ENCODE results near the gene CD52. TPM values are rescaled to one million over a fixed set of nuclear protein-coding genes. Genes with fewer than 3 reads are reported as not detected.
A peak's percentile ranks its signal among the peaks of the same experiment; 100 is the strongest.

The CD52 gene
- total RNA-seq, 1 experiment from 2014 or later = 2.0 TPM

DNA sequence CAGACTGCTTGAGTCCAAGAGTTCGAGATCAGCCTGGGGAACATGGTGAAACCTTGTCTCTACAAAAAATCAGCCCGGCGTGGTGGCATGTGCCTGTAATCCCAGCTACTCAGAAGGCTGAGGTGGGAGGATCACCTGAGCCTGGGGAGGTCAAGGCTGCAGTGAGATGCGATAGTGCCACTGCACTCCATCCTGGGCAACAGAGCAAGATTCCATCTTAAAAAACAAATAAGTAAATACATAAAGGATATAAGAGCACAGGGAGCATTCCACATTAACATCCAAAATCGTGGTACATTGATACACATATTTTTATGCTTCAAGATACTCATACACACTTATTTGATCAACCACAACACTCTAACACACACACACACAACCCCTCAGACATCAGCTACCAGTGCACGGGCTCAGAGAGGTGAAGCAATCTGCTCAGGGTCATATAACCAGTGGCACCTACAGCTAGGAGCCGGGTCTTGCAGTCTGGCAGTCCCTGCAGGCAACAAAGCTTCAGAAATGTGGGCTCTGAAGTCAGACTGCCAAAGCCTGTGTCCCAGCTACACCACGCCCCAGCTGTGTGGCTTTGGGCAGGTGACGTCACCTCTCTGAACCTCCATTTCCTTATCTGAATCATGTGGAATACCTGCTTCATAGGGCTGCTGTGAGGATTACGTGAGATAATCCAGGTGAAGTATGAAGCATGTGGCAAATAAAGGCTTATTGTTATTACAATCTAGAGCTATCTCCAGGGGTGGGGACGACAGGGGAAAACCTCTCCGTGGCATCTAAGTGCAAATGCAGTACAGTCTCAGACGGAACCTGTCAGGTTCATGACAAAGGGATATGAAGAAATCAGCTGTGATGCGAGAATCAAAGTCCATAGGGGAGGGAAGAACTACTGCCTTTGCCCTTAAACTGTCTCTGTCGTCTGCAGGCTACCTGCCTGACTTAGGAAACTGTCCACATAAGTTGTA lies 40.9 kb downstream of the CD52 start:
- CTCF ChIA-PET = interaction anchor here (1.1 to 2.5 kb wide), 2 partner anchors 73 to 83 kb away, joined by 3 to 11 read pairs; no protein-coding TSS in a partner anchor
- H3K4me1 ChIP-seq (ENCODE audit: control insufficient read depth in 1 of 2, insufficient read depth in 2 of 2, low read length in 2 of 2) = peaks cover 29 to 57% of the 10 kb centered on the region in 2 experiments
- peak overlapping the region; percentile 62 for H2AFZ ChIP-seq (ENCODE audit: low read depth, low read length, poor library complexity, severe bottlenecking)

DNA sequence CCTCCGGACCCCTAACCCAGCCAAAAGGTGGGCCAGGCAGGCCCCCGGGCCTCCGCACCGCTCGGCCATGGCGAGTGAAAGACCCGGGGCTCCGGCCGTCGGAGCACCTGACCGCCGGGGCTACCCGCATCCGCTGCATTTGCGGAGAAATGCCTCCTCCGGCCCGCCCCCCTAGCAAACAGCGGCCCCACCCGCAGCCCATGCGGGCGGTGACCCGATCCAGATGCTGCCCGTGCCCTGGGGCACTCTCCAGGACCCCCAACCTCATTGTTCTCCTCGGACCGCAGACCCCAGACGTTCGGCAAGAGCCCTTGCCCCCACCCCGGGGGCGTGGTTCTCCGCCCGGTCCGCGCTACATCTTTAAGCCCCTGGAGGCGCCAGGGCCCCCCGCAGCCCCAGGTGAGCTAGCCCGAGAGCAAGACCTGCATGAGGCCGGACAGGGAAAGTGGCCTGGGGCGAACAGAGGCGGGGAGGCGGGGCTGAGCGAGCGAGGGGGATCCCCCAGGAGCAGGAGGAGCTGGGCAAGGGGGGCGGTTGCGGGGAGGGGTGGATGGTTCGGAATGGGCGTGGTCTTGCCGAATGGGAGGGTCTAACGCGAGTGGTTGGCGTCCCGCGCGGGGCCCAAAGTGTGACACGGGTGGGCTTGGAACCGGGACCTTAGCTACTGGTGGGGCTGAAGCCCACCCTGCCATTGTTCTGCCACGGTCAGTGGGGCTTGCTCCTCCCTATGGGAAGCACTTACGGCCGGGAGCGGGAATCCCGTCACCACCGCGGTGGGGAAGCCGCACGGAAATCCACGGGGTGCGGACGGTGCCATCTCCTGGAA lies 42.4 kb downstream of the CD52 start:
- ChIA-PET CTCF (interaction anchor here (2.5 kb wide), 1 partner anchor 75 kb away, joined by 11 read pairs; no protein-coding TSS in a partner anchor), POLR2A (no interaction called here), RAD21 (ENCODE audit: low non-redundant PET in 1 of 2, low total read pairs in 2 of 2, uncharacterized antibody in 2 of 2, unreplicated experiment in 2 of 2) (no interaction called here)
- Histone ChIP-seq H3K4me2 (ENCODE audit: low read length) (no peak overlapping the region), H3K79me2 (ENCODE audit: insufficient read depth, low read length) (no peaks in the 10 kb centered on the region), H3K27me3 (ENCODE audit: insufficient read depth, low read length) (no peaks in the 10 kb centered on the region), H3K27ac (ENCODE audit: low read depth, low read length) (no peak overlapping the region), H3K9ac (ENCODE audit: low read length) (no peak overlapping the region), H3K9me3 (ENCODE audit: control insufficient read depth in 1 of 2, insufficient read depth in 1 of 2, low read depth in 1 of 2, low read length in 2 of 2) (no peaks in the 10 kb centered on the region), H3K36me3 (ENCODE audit: control insufficient read depth in 1 of 2, insufficient read depth in 2 of 2, low read length in 2 of 2) (no peaks in the 10 kb centered on the region), H3K4me1 (ENCODE audit: control insufficient read depth in 1 of 2, insufficient read depth in 2 of 2, low read length in 2 of 2) (peaks cover 19 to 51% of the 10 kb centered on the region in 2 experiments; a peak in 3 of 4 replicates), H3K9me2 (ENCODE audit: insufficient read depth) (no peaks in the 10 kb centered on the region), H4K20me1 (ENCODE audit: insufficient read depth) (no peaks in the 10 kb centered on the region), H2AFZ (ENCODE audit: low read depth, low read length, poor library complexity, severe bottlenecking) (no peak overlapping the region), H3K4me3 (replicated peaks in 1 of 2; ENCODE audit: low read depth in 1 of 2, low read length in 2 of 2) (no peak overlapping the region)
- no TSS peak for BruUV-seq (replicated peaks)
- intact Hi-C loops (cut with micrococcal nuclease) = no loop called here
- ATAC-seq (no peak), DNase-seq (ENCODE audit: low read depth, low spot score) (no peak)
- no peak for TF ChIP-seq FOSL1 (IDR thresholded peaks at IDR 0.05; ENCODE audit: low read depth)
- TF ChIP-seq, protein P1, sequence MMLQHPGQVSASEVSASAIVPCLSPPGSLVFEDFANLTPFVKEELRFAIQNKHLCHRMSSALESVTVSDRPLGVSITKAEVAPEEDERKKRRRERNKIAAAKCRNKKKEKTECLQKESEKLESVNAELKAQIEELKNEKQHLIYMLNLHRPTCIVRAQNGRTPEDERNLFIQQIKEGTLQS (IDR thresholded peaks at IDR 0.05) = no peak
- no peak for TF ChIP-seq EZH2phosphoT487 (IDR thresholded peaks at IDR 0.05; ENCODE audit: borderline replicate concordance)
- TF ChIP-seq POLR2A (IDR thresholded peaks at IDR 0.05; ENCODE audit: borderline replicate concordance, extremely low read depth, insufficient read depth, insufficient read length) = no peak
- TF ChIP-seq JUND (IDR thresholded peaks at IDR 0.05) = no peak
- TF ChIP-seq CEBPB (IDR thresholded peaks at IDR 0.05; ENCODE audit: low read depth) = no peak
- TF ChIP-seq YY1 (IDR thresholded peaks at IDR 0.05; ENCODE audit: extremely low read depth, insufficient replicate concordance, low read depth, low read length) = no peak
- TF ChIP-seq POLR2AphosphoS5 (IDR thresholded peaks at IDR 0.05; ENCODE audit: low read depth, low read length) = no peak
- TF ChIP-seq RAD21 (IDR thresholded peaks at IDR 0.05; ENCODE audit: low read depth) = no peak
- TF ChIP-seq, protein P2, sequence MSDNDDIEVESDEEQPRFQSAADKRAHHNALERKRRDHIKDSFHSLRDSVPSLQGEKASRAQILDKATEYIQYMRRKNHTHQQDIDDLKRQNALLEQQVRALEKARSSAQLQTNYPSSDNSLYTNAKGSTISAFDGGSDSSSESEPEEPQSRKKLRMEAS (IDR thresholded peaks at IDR 0.05) = no peak
- no peak for TF ChIP-seq EZH2 (IDR thresholded peaks at IDR 0.05)
- TF ChIP-seq ELF1 (IDR thresholded peaks at IDR 0.05; ENCODE audit: borderline replicate concordance, low read depth) = no peak
- no peak for TF ChIP-seq TCF7L2 (IDR thresholded peaks at IDR 0.05; ENCODE audit: borderline replicate concordance, extremely low read depth, insufficient read depth, insufficient read length)

More for the DNA sequence above, 40.9 kb downstream of the CD52 start:
- RAD21 ChIA-PET (ENCODE audit: low non-redundant PET in 1 of 2, low total read pairs in 2 of 2, uncharacterized antibody in 2 of 2, unreplicated experiment in 2 of 2) = no interaction called here
- DNase-seq (ENCODE audit: low read depth, low spot score) = peak; percentile 51
- TF ChIP-seq POLR2A (IDR thresholded peaks at IDR 0.05; ENCODE audit: borderline replicate concordance, extremely low read depth, insufficient read depth, insufficient read length) (no peak), POLR2AphosphoS5 (IDR thresholded peaks at IDR 0.05; ENCODE audit: low read depth, low read length) (peak; percentile 46; the same call in 1 of the 2 replicates)
- Histone ChIP-seq H3K36me3 (ENCODE audit: control insufficient read depth in 1 of 2, insufficient read depth in 2 of 2, low read length in 2 of 2) (no peaks in the 10 kb centered on the region), H4K20me1 (ENCODE audit: insufficient read depth) (no peaks in the 10 kb centered on the region), H3K4me2 (ENCODE audit: low read length) (peak overlapping the region; percentile 66), H3K79me2 (ENCODE audit: insufficient read depth, low read length) (no peaks in the 10 kb centered on the region), H3K27ac (ENCODE audit: low read depth, low read length) (no peak overlapping the region), H3K9ac (ENCODE audit: low read length) (peak overlapping the region; percentile 32; the same call in 1 of the 2 replicates), H3K4me3 (replicated peaks in 1 of 2; ENCODE audit: low read depth in 1 of 2, low read length in 2 of 2) (peak overlapping the region in 1 of 2 experiments; percentile 16; a peak in 2 of 4 replicates), H3K9me2 (ENCODE audit: insufficient read depth) (no peaks in the 10 kb centered on the region), H3K27me3 (ENCODE audit: insufficient read depth, low read length) (no peaks in the 10 kb centered on the region), H3K9me3 (ENCODE audit: control insufficient read depth in 1 of 2, insufficient read depth in 1 of 2, low read depth in 1 of 2, low read length in 2 of 2) (no peaks in the 10 kb centered on the region)
- intact Hi-C loops (cut with micrococcal nuclease) = no loop called here
- peak; percentile 41 for ATAC-seq
- POLR2A ChIA-PET = interaction anchor here (0.7 kb wide), 1 partner anchor 113 kb away, joined by 3 read pairs; the partner anchor contains the start of gene HMGN2
- no TSS peak for BruUV-seq (replicated peaks)
